ENCODE measurements around the gene AAK1. TPM values are rescaled to one million over a fixed set of nuclear protein-coding genes. Genes with fewer than 3 reads are reported as not detected.

AAK1 gene
- total and polyA plus RNA-seq, 2 of the 13 experiments (the other 11 are each of a cell fraction or from before 2014, with no cell fraction given) = 9.8 to 10.3 TPM

DNA sequence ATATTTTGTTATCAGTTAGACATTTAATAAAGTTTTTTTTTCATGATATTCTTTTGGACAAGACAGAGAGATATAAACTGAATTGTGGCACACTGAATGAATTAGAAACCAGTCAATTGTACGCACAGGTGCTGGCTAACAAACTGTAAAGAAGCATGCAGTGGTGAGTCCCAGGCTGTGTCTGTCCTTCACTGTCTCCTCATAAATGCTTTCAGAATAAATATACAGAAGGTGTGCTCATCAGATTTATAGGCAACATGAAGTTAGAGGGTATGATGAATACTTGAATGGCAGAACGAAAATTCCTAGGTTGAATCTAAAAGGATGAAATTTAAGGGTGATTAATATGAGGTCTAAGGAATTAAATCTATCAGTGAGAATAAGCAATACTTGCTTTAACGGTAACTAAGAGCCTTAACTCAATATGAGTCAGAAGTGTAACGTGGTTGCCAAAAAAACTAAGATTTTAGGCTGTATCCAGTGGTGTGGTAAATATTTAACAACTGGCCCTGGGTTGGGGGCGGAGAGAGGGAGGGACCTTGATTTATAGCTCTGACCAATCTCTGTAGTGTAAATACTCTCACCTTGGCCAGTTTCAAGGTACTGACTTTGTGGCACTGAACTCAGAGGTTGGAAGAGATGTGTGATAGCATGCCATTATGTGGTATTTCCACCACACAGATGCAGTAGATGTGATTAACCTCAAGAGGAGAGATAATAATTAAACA is 41.9 kb upstream of the AAK1 start (continued):
- peak; percentile 78 for TF ChIP-seq SP5 (CRISPR knock-in tag; IDR thresholded peaks at IDR 0.05; ENCODE audit: borderline replicate concordance, low read depth)
- no peak for TF ChIP-seq ZNF652 (CRISPR knock-in tag; IDR thresholded peaks at IDR 0.05; ENCODE audit: borderline replicate concordance, low read depth)
- no peak for TF ChIP-seq DNMT1 (CRISPR knock-in tag; IDR thresholded peaks at IDR 0.05)
- 0 out of 2 replicates have a peak, but pooled peaks have one; percentile 20 for TF ChIP-seq PITX1 (CRISPR knock-in tag; IDR thresholded peaks at IDR 0.05)
- TF ChIP-seq HOXA7 (CRISPR knock-in tag; IDR thresholded peaks at IDR 0.05) = no peak
- no peak for TF ChIP-seq SIN3B (IDR thresholded peaks at IDR 0.05; ENCODE audit: low read length)
- no peak for TF ChIP-seq CEBPZ (IDR thresholded peaks at IDR 0.05; ENCODE audit: low read length)
- TF ChIP-seq ZNF350 (CRISPR knock-in tag; IDR thresholded peaks at IDR 0.05; ENCODE audit: borderline replicate concordance, low read depth) = no peak
- no peak for TF ChIP-seq KDM3A (CRISPR knock-in tag; IDR thresholded peaks at IDR 0.05; ENCODE audit: low read depth)
- TF ChIP-seq AGO2 (optimal IDR thresholded peaks at IDR 0.05; ENCODE audit: low read depth, low read length) = no peak
